PC-3 (cell line): ENCODE data around the gene PSRC1. TPM values are rescaled to one million over a fixed set of nuclear protein-coding genes. Genes with fewer than 3 reads are reported as not detected.

Experiments used
- ATAC-seq: fragments of 200-7000 bp; cut with Tn5 transposase; 2 replicates; pipeline ENCODE4 v1.9.1; 2020; ENCODE audit warnings: mild to moderate bottlenecking, moderate library complexity
- BruUV-seq: library from RNA; stranded (reverse); fragments of 400-500 nt; replicated peaks from 2 replicates; lab custom pipeline; 2021; lab: Mats Ljungman, UMichigan
- CTCF ChIA-PET: fragments of 300-600 bp; sonication (Branson Sonifier 250); formaldehyde crosslinking; loops from one replicate; lab custom pipeline; 2022; ENCODE audit warnings: antibody characterized with exemption; lab: Charles Lee
- POLR2A ChIA-PET: fragments of 300-600 bp; sonication (Branson Sonifier 250); formaldehyde crosslinking; loops from one replicate; lab custom pipeline; 2022; ENCODE audit warnings: antibody characterized with exemption; ENCODE audit not compliant: unreplicated experiment; lab: Charles Lee
- DNase-seq: peaks from one replicate; pipeline ENCODE4 v3.0.0-alpha.2; 2015
- H2AFZ ChIP-seq: fragments of 300-600 bp; sonication (generic); 2 replicates; pipeline ENCODE4 v1.6.0; 2016; ENCODE audit warnings: antibody characterized with exemption, low read length
- H3F3A ChIP-seq: fragments of 300-600 bp; sonication (generic); one replicate; pipeline ENCODE4 v1.6.0; 2017; ENCODE audit warnings: antibody characterized with exemption, low read length, control low read depth, mild to moderate bottlenecking; ENCODE audit not compliant: unreplicated experiment
- H3K27ac ChIP-seq: fragments of 300-600 bp; sonication (generic); 2 replicates; pipeline ENCODE4 v1.5.1; 2016; ENCODE audit warnings: mild to moderate bottlenecking, low read length
- H3K27me3 ChIP-seq: fragments of 300-600 bp; sonication (generic); 2 replicates; pipeline ENCODE4 v1.6.1; 2016; ENCODE audit warnings: low read length, mixed read lengths
- H3K36me3 ChIP-seq: fragments of 300-600 bp; sonication (generic); 2 replicates; pipeline ENCODE4 v1.6.1; 2016; ENCODE audit warnings: low read depth, mixed run types, low read length, mixed read lengths
- H3K4me1 ChIP-seq: fragments of 300-600 bp; sonication (generic); 2 replicates; pipeline ENCODE4 v1.5.1; 2016; ENCODE audit warnings: low read length; ENCODE audit not compliant: insufficient read depth
- H3K4me2 ChIP-seq: fragments of 300-600 bp; sonication (generic); 2 replicates; pipeline ENCODE4 v1.6.0; 2016; ENCODE audit warnings: low read length
- H3K4me3 ChIP-seq: fragments of 300-600 bp; sonication (generic); 2 replicates; pipeline ENCODE4 v1.5.1; 2016; ENCODE audit warnings: mild to moderate bottlenecking, low read length, mixed read lengths
- H3K79me2 ChIP-seq: fragments of 300-600 bp; sonication (generic); 2 replicates; pipeline ENCODE4 v1.6.1; 2017; ENCODE audit warnings: low read length, mixed read lengths
- H3K9ac ChIP-seq: fragments of 300-600 bp; sonication (generic); 2 replicates; pipeline ENCODE4 v1.6.0; 2016; ENCODE audit warnings: mild to moderate bottlenecking, low read length
- H3K9me2 ChIP-seq: fragments of 300-600 bp; sonication (generic); replicated peaks from 2 replicates; pipeline ENCODE4 v1.6.1; 2016; ENCODE audit warnings: mixed run types, low read length, mixed read lengths
- H3K9me3 ChIP-seq: fragments of 300-600 bp; sonication (generic); 2 replicates; pipeline ENCODE4 v1.6.1; 2016; ENCODE audit warnings: low read length, mixed read lengths
- H4K20me1 ChIP-seq: fragments of 300-600 bp; sonication (generic); 2 replicates; pipeline ENCODE4 v1.6.1; 2016; ENCODE audit warnings: low read length, mixed read lengths
- CTCF ChIP-seq: fragments of 300-600 bp; sonication (generic); conservative IDR thresholded peaks from 2 replicates; pipeline ENCODE4 v1.5.1; 2017; ENCODE audit warnings: antibody characterized with exemption, low read depth, mild to moderate bottlenecking, low read length
- EZH2 ChIP-seq: fragments of 300-600 bp; sonication (generic); IDR thresholded peaks from one replicate; pipeline ENCODE4 v1.6.1; 2017; ENCODE audit warnings: antibody characterized with exemption, mild to moderate bottlenecking, low read length; ENCODE audit not compliant: unreplicated experiment
- EZH2phosphoT487 ChIP-seq: fragments of 300-600 bp; sonication (generic); IDR thresholded peaks from 2 replicates; pipeline ENCODE4 v1.6.1; 2018; ENCODE audit warnings: mild to moderate bottlenecking, antibody characterized with exemption, low read length, borderline replicate concordance
- intact Hi-C: fragments of 100-400 bp; cut with micrococcal nuclease; formaldehyde crosslinking; loops from 2 replicates; pipeline ENCODE4 v1.9.0; 2023
- total RNA-seq: library from RNA; depleted of rRNA; stranded (reverse); fragments of >200 nt; gene quantifications from 2 replicates; pipeline ENCODE4 v1.2.3, GENCODE V29; 2014; rRNA removed

The PSRC1 gene
- total RNA-seq, 1 experiment from 2014 or later = 33.8 TPM

GRCh38 chr1:109235137-109235536 is 47.8 kb downstream of the PSRC1 start:
- BruUV-seq = no TSS peak
- Histone ChIP-seq H3K9me2 (no peaks in the 10 kb centered on the region), H3K27me3 (no peaks in the 10 kb centered on the region), H3K36me3 (peaks cover 60% of the 10 kb centered on the region), H3K4me1 (peaks cover 7% of the 10 kb centered on the region), H3F3A (no peaks in the 10 kb centered on the region), H3K4me3 (no peak overlapping the region), H3K79me2 (no peaks in the 10 kb centered on the region), H3K9me3 (no peaks in the 10 kb centered on the region), H2AFZ (no peak overlapping the region), H4K20me1 (no peaks in the 10 kb centered on the region), H3K27ac (no peak overlapping the region), H3K9ac (no peak overlapping the region), H3K4me2 (no peak overlapping the region)
- POLR2A ChIA-PET = no interaction called here
- intact Hi-C loops = no loop called here
- no peak for TF ChIP-seq EZH2
- CTCF ChIA-PET = no interaction called here
- DNase-seq (no peak), ATAC-seq (no peak)

GRCh38 chr1:109231066-109231465 is 51.9 kb downstream of the PSRC1 start:
- H3K27ac ChIP-seq = no peak overlapping the region
- ChIA-PET CTCF (no interaction called here), POLR2A (no interaction called here)
- no peaks in the 10 kb centered on the region for H3F3A ChIP-seq
- no peaks in the 10 kb centered on the region for H3K79me2 ChIP-seq
- TF ChIP-seq EZH2phosphoT487 = no peak
- no peak for TF ChIP-seq CTCF
- no peak for TF ChIP-seq EZH2
- no peaks in the 10 kb centered on the region for H3K9me2 ChIP-seq
- intact Hi-C loops = no loop called here
- H3K4me3 ChIP-seq = no peak overlapping the region
- H3K4me2 ChIP-seq = no peak overlapping the region
- H2AFZ ChIP-seq = no peak overlapping the region
- peaks cover 45% of the 10 kb centered on the region for H3K36me3 ChIP-seq
- H3K9me3 ChIP-seq = no peaks in the 10 kb centered on the region
- no peak overlapping the region for H3K9ac ChIP-seq
- no peaks in the 10 kb centered on the region for H4K20me1 ChIP-seq
- no TSS peak for BruUV-seq
- DNase-seq (no peak), ATAC-seq (no peak)
- no peaks in the 10 kb centered on the region for H3K27me3 ChIP-seq
- H3K4me1 ChIP-seq = peaks cover 3% of the 10 kb centered on the region

Other genes with a start within 250 kb of the PSRC1 start
- 6.2 and 7.7 TPM in 2 replicates for gene WDR47, start 241.0 kb downstream of the PSRC1 start, total RNA-seq
- 23.5 and 32.0 TPM in 2 replicates for gene TAF13, start 207.1 kb downstream of the PSRC1 start, total RNA-seq
- 21.0 and 27.7 TPM in 2 replicates for gene TMEM167B, start 192.4 kb downstream of the PSRC1 start, total RNA-seq
- gene ELAPOR1, start 169.0 kb downstream of the PSRC1 start, total RNA-seq = 0.35 and 0.80 TPM in 2 replicates
- 146 and 158 TPM in 2 replicates for gene SARS1, start 69.2 kb downstream of the PSRC1 start, total RNA-seq
- 3.6 and 6.4 TPM in 2 replicates for gene CELSR2, start 33.6 kb downstream of the PSRC1 start, total RNA-seq
- not detected in 2 replicates for gene MYBPHL, start 23.9 kb upstream of the PSRC1 start, total RNA-seq
- 9.2 and 14.3 TPM in 2 replicates for gene SORT1, start 114.8 kb upstream of the PSRC1 start, total RNA-seq
- 84.1 and 86.9 TPM in 2 replicates for gene PSMA5, start 143.3 kb upstream of the PSRC1 start, total RNA-seq
- gene SYPL2, start 183.4 kb upstream of the PSRC1 start, total RNA-seq = not detected in 2 replicates
- gene ATXN7L2, start 200.8 kb upstream of the PSRC1 start, total RNA-seq = 9.2 and 9.4 TPM in 2 replicates
- 2.7 and 4.2 TPM in 2 replicates for gene CYB561D1, start 210.9 kb upstream of the PSRC1 start, total RNA-seq
- 2.7 and 2.8 TPM in 2 replicates for gene AMIGO1, start 226.6 kb upstream of the PSRC1 start, total RNA-seq